PFSK-1 (cell line): ENCODE measurements around the gene SHH.

ENCODE experiments used
- POLR2AphosphoS5 ChIP-seq: IDR thresholded peaks from 2 replicates; pipeline ENCODE4 v1.6.1; 2012; ENCODE audit warnings: low read depth, mild to moderate bottlenecking, control low read depth, low read length, moderate library complexity
- SIN3A ChIP-seq: IDR thresholded peaks from 2 replicates; pipeline ENCODE4 v1.6.1; 2012; ENCODE audit warnings: mild to moderate bottlenecking, low read length, moderate library complexity, borderline replicate concordance; ENCODE audit not compliant: insufficient read depth

GRCh38 chr7:155804897-155805825, 7.1 kb downstream of the SHH start:
- no peak for TF ChIP-seq POLR2AphosphoS5
- TF ChIP-seq SIN3A = no peak
